GM18511 (cell line): ENCODE measurements around the gene RRBP1.
"Not testable (repeated sequence)": the region's sequence is repeated elsewhere in the genome, so short reads cannot be mapped to it uniquely, and the experiment has no call there.

Experiments used
- ATAC-seq: cut with Tn5 transposase; IDR thresholded peaks from one replicate; pipeline ENCODE4 v1.9.1; 2021; ENCODE audit warnings: mild to moderate bottlenecking, moderate library complexity; ENCODE audit not compliant: unreplicated experiment

The RRBP1 gene

DNA sequence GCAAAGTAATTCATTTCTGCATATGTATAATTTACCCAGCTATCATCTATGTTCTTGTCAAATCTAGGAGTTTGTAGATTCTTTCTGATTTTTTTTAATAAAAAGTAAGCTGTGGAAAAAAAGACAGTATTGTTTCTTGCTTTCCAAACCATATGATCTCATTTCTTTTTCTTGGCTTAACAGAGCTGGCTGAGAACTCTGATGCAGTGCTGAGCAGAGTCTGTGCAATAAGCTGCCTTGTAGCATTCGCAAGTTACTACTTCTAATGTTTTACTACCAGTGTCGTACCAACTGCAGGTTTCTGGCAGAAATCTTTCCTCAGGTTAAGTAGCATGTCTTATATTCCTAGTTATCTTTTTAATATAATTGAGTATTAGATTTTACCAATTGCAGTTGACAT, 15.6 kb downstream of the RRBP1 start:
- ATAC-seq = no peak

DNA sequence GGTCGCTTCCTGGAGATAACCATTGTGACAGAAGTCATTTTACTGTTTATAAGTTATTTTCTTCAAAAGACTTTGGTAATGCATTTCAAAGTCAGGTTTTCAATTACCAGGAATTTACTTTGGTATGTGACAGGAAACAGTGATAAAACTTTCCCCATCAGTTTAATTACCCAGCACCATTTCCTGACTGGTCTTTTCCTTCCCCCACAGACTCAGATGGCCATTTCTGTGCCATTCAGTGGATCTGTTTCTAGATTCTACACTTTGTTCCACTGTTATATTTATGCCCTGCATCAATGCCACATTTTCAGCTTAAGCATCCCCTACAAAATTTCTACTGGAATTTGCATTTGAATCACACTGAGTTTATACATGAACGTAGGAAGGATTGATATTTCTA, 16.3 kb downstream of the RRBP1 start:
- ATAC-seq = no peak

DNA sequence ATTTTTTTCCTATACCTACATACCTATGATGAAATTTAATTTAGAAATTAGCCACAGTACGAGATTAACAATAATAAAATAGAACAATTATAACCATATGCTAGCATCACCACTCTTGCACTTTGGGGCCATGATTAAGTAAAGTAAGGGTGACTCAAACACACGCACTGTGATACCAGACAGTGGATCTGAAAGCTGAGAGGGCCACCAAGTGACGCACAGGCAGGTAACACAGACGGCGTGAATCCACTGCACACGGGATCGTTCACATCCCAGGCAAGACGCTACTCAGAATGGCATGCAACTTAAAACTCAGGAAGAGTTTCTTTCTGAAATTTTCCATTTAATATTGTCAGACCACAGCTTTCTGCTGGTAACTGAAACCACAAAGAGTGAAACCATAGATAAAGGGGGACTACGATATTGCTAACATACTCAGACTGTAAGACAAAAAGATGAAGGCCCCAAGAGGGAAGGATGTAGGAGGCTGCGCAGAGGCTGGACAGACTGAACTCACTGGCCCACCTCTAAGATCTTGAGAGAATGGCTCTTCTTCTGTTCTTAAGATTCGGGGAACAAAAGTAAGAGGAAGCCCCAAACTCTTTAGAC, 17.9 kb downstream of the RRBP1 start:
- peak; percentile 54 for ATAC-seq

DNA sequence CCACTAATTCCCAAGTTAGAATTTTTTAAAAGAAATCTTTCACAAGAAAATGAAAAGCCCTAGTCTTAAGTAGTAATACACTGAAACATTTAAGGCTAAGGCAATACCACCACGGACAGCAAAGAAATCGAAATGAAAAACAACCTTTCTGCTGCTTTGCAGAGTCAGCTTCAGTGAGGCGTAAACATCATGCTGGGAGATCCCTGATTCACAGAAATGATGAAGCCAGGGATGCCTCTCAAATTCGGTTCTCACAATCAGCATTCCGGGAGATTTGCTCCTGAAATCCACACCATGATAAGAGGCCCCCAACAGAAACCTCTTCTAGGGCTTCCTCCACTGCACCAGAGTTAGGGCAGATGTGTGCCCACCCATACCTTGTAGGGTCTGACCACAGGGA, 18.6 kb downstream of the RRBP1 start:
- ATAC-seq = no peak

DNA sequence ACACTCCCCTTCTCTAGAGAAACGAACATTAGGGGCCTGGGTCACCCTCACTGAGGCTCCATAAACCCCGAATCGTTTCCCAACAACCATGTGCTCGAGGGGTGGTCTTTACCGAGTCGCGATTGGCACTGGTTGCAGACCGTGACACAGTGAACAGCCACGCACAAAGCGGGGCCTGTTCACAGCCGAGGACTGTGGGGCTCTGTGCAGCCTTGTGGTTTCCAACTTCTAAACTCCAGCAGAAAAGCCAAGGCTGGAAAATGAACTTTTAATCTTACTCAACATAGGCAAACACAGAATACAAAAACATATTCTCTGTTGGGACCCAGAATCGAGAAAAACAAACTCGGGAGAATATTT, 19.0 kb downstream of the RRBP1 start:
- ATAC-seq = no peak

DNA sequence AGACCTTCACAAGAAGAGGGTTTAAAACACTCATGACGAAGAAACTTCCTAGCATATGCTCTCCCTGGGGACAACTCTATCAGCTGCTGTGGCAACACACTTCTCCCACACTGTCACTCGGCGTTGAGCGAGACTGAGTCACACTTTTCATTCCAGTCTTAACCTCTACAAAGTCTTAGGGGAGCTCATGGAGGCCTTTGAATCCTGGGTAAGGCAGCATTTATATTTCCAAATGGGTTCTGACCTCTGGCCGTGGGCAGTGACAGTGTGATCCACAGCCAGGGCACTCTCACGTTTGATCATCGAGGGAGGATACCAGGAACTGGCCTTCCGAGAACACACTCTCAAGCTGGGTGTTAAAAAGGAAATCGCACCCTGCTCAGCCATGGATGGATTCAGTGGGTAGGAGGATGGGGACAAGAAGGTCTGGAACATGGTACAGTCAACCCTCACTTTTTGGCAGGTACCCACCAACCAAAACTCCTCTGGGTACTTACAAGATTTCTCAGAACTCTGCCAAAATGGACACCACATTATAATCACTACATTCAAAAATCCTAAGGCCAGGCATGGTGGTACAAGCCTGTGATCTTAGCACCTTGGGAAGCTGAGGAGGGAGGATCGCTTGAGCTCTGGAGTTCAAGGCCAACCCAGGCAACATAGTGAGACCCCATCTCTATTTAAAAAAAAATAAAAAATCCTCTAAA, 19.6 kb downstream of the RRBP1 start:
- ATAC-seq = peak; percentile 72

DNA sequence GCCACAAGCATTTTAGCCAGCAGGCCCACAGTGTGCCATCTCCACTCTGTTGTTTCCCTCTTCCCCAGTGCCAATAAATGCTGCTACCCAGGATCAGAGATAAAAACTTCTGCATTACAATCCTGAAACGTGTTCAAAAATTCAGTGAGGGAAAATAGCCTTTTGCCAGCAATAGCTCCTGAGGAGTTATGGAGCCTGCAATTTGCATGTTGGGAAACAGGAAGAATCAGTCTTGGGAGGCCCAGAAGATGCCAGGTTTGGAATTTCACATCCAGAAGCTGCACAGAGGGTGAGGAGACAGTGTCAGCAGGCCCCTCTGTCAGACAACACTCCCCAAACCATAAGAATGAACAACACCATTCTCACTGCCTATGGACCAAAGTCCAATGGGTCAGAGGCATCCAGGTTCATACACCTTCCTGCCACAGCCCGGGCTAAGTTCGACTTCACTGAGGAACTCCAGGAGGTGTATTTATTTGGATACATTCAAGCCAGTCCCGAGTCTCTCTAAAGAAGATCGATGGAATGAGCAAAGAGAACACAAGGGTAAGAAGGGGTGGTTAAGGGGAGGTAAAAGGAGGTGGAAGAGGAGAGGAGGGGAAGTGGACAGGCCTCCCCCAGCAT, 20.8 kb downstream of the RRBP1 start:
- no peak for ATAC-seq

DNA sequence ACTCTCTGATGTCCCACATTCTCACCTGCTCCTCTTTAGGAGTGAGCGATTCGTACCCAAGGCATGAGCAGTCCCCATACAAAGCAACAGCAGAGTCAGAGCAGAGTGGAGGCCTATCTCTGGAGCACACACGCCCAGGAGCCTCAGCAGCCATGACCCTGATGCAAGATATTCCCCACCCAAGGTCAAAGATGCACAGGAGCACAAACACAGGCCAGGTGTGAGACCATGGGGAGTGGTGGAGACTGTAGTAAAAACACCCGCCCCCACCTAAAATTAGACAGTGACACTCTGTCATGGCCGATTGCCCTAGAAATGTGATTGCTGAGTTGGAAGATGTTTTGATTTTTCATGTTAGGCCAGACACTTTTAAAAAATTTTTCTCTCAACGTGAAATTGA, 21.4 kb downstream of the RRBP1 start:
- no peak for ATAC-seq

DNA sequence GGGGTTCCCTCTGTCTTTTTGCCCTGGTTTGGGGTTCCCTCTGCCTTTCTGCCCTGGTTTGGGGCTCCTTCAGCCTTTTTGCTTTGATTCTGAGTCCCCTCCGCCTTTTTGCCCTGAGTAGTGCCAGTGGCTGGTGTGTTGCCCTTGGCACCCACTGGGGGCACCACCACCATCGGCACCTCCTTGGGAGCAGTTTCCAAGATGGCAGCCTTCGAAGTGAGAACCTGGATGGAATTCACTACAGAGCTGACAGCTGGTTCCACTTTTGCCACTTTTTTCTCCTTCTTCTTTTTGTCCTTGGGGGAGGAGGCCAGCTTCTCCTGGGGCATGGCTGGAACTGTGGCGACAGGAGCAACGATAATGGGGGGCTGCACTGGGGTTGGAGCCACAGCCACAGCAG, 22.2 kb downstream of the RRBP1 start:
- no peak for ATAC-seq

DNA sequence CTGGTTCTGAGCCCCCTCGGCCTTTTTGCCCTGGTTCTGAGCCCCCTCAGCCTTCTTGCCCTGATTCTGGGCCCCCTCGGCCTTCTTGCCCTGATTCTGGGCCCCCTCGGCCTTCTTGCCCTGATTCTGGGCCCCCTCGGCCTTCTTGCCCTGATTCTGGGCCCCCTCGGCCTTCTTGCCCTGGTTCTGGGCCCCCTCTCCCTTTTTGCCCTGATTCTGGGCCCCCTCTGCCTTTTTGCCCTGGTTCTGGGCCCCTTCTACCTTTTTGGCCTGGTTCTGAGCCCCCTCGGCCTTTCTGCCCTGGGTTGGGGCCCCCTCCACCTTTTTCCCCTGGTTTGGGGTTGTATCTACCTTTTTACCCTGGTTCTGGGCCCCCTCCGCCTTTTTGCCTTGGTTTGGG, 22.7 kb downstream of the RRBP1 start:
- not testable (repeated sequence) for ATAC-seq

DNA sequence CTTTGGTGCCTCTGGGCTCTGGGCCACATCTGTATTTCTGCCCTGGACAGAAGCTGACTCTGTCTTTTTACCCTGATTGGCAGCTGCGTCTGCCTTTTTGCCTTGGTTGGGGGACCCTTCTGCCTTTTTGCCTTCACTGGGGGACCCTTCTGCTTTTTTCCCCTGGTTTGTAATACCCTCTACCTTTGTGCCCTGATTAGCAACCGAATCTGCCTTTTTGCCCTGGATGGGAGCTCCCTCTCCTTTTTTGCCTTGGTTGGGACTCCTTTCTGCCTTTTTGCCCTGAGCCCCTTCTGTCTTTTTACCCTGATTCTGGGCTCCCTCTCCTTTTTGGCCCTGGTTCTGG, 23.4 kb downstream of the RRBP1 start:
- no peak for ATAC-seq

DNA sequence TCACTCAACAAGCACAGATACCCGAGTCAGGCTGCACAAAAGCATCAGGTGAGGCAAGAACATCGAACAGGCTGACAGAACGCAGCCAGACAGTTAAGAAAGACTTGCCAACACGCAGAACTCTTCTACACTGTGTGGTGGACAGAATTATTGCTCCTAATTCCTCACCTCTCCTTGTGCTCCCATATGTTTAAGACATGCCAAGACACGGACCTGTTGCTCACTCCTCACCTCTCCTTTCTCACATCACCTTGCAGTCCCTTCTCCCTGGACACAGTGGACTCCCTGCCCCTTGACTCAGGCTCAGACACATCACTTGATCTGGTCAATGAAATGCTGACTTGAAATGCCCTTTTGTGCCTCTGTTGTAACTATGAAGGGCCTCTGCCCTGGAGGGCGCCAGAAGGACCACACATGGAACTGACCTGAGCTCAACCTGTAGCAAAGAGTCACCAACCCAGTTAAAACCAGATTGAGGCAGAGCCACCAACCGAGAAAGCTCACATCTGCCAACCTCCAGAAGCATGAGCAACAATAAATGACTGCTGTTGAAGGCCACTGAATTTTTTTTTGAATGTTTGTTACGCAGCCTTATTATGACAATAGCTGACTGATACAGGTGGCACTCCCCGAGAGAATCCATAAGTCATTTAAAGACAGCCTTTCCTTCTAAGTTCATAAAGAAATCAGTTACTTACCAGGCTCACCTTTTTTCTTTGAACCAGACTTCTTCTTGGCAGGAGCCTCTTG, 24.0 kb downstream of the RRBP1 start:
- no peak for ATAC-seq

DNA sequence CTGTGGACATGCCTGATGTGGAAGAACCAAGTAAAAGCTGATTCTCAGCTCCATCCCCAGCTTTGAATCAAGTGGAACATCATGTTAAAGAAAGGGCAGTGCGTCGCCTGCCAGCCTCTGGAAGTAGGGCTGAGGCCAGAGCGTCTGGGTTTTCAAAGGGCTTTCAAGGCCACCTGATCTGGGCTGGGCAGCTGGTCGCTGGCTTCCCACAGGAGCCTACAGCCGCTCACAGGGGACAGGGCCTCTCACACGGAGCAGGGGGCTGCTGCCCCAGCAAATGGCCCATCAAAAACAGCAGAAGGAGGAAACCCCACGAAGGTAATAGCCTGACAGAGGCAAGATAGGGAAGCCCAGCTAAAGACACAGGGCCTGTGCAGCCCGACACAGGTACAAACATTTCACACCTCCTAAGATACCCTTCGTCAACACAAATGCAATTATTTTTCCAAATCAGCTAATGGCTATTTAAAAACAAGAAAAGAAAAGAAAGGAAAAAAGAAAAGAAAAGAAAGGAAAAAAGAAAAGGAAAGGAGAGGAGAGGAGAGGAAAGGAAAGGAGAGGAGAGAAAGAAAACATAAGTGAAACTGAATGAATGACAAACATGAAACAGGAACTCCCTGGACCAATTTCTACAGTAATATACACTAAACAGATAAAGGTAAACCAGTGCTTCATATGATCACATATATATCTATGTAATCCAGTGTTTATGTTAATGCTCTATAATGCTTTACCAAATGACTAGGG, 24.8 kb downstream of the RRBP1 start:
- ATAC-seq = no peak

DNA sequence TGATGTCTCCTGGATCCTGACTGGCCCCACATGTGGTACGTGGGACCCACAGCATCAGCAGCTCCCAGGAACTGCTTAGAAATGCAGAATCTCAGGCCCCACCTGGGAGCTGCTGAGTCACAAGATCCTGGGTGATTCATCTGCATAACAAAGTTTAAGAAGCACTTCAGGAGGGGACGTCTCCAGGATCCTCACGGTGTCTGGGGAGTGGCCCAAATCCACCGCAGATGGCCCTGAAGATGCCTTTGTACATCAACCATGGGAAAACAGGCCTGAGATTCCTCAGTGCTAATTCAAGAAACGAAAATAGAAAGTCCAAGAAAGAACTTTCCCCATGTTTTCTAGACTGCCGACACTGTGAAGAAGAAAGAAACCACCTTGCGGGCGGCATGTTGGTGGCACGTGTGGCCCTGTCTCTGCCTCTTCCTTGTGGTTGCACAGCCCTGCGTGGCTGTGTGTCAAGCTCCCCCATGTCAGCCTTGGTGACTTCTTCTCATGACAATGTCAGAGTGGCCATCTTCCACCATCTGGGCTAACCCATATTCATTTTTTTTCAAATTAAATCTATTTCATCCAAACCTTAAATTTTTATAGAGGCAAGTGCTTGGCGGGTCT, 26.1 kb downstream of the RRBP1 start:
- no peak for ATAC-seq

DNA sequence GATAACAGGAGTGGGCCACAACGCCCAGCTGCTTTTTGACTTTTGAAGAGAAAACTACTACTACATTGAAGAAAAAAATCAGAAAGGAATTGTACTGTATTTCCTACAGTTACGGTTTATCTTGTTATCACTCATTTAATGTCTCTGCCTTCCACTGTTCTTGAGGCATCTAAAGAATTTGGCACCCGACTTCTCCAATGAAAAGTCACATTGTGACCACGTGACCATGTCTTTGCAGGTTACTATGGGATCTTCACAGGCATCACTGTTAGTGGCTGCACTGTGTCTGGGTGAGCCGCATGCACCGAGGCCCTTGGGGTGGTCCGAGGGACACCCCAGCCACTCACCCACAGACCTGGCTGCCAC, 26.8 kb downstream of the RRBP1 start:
- no peak for ATAC-seq

DNA sequence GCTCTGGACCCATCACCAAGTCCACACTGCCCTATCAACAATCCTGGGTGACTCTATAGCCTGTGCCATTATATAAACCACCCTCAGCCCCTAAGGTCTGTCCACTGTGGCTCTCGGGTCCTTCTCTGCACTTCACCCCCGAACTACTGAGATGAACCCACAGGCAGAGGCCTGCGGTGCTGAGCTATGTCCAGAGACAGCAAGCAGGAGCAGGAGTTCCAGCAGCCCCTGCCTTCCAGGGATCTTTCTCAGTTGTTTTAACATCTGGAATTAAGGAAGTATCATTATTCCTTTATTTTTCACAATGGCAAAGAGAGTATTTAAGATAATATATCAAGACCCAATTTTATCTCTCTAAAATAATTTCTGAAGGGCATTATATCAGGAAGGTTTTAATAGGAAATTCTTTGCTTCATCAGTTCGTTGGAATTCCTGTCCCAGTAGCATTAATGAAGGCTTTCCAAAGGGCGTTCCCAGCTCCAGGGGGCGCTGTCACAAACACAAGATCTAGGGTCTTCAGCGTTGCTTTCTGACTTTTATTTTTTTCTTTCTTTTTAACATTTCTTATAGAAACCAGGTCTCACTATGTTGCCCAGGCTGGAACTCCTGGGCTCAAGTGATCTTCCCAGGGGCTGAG, 27.3 kb downstream of the RRBP1 start:
- no peak for ATAC-seq

DNA sequence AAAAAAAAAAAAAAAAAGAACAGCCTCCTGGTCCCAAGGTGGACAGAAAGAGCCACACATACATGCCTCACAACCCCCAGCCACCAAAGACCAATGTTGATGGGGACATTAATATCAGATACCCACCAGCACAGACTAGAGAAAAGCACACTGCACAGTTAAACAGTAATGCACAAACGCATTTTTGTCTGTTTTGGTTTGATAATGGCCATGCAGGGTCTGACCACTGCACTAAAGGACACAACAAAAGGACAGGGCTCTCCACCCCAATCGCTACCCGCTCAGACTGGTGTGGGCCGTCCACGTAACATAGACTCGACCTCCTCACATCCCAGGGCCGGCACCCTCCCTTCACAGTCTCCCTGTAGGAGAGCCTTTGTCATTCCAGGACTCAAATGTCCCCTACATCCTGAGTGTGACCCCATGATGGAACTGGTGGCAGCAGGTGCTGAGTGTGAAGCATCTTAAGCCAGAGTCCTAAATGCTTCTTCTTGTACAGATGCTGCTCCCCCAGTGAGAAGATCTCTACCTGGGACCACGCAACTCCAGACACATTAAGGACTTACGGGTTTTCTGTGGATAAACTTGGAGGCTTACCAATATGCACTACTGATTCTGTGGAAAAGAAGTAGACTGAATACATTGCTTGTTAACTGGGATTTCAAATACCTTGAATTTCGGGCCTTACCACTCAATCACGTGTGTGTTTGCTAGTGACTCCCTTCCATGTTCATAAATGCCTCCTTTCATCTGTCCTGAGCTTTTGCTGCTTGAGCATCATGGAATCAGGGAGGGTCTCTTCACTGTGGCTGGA, 28.0 kb downstream of the RRBP1 start:
- no peak for ATAC-seq

DNA sequence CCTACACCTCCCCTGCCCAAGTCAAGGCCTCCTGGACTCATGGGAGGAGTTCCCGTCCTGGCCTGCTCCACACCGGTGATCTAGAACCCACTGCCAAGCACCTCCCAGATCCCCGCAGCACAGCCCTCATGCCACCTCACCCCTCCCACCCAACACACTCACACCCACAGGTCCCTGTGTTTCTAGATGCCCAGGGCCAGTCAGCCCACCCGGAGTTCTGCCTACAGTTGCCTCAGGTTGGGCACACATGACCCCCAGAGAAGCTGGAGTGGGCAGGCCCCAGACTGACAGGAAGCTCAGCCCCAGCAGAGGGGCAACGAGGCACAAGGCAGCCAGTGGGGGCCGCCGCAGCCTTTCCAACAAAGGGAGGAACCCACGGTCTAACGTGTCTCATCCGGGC, 29.6 kb downstream of the RRBP1 start:
- ATAC-seq = no peak

DNA sequence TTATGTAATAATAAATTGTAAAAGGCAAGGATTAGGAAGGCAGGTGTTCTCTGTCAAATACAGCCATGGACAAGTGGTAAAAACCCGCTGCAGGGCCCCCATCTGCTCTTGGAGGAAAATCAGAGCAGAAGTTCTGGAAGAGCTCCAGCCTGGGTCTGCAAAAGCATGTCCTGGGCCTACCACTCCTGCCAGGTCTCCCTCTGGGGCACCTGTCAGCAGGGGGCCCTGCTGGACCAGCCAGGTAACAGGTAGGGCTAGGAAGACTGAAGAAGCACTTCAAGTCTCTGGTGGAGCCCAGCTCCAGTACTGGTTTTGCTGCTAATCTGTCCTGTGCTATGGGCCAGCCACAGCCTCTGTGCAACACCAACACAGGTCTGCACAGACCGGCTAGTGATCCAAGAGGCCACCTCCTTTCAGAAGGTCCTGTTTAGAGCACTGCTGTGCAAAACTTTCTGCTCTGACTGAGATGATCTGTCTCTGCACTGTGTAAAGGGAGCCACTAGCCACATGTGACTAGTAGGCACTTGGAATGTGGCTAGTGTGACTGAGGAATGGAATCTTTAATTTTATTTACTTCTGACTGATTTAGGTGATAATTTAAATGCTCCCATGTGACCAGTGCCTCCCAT, 30.2 kb downstream of the RRBP1 start:
- no peak for ATAC-seq
